GM23338 (cell line): Measurements from ENCODE around the gene CYFIP2.

Experiments used
- CREB1 ChIP-seq: fragments of 250-450 bp; sonication (Bioruptor Pico); IDR thresholded peaks from 2 replicates; pipeline ENCODE4 v1.5.0; 2020; ENCODE audit warnings: low read depth, mild to moderate bottlenecking, moderate library complexity
- EZH2 ChIP-seq: fragments of 200-600 bp; sonication (generic); IDR thresholded peaks from one replicate; pipeline ENCODE4 v1.8.0; 2017; ENCODE audit warnings: antibody characterized with exemption, mild to moderate bottlenecking, low read depth; ENCODE audit not compliant: unreplicated experiment
- EZH2phosphoT487 ChIP-seq: fragments of 200-600 bp; sonication (generic); IDR thresholded peaks from one replicate; pipeline ENCODE4 v1.8.1; 2018; ENCODE audit warnings: antibody characterized with exemption; ENCODE audit not compliant: unreplicated experiment
- POLR2AphosphoS5 ChIP-seq: IDR thresholded peaks from 2 replicates; pipeline ENCODE4 v1.6.1; 2016; ENCODE audit warnings: antibody characterized with exemption, low read depth
- REST ChIP-seq: IDR thresholded peaks from one replicate; pipeline ENCODE4 v1.6.1; 2018; ENCODE audit warnings: antibody characterized with exemption; ENCODE audit not compliant: unreplicated experiment
- TF ChIP-seq, protein P1 (sequence below), 2 experiments: fragments of 200-600 bp in 1 of 2; sonication (generic) in 1 of 2; conservative IDR thresholded peaks; 2 replicates each; pipeline versions ENCODE4 v1.5.1 to v1.6.1; 2016 to 2017; ENCODE audit warnings: antibody characterized with exemption in 2 of 2, low read depth in 2 of 2, mild to moderate bottlenecking in 2 of 2, moderate library complexity in 1 of 2

- TF ChIP-seq, protein P1, sequence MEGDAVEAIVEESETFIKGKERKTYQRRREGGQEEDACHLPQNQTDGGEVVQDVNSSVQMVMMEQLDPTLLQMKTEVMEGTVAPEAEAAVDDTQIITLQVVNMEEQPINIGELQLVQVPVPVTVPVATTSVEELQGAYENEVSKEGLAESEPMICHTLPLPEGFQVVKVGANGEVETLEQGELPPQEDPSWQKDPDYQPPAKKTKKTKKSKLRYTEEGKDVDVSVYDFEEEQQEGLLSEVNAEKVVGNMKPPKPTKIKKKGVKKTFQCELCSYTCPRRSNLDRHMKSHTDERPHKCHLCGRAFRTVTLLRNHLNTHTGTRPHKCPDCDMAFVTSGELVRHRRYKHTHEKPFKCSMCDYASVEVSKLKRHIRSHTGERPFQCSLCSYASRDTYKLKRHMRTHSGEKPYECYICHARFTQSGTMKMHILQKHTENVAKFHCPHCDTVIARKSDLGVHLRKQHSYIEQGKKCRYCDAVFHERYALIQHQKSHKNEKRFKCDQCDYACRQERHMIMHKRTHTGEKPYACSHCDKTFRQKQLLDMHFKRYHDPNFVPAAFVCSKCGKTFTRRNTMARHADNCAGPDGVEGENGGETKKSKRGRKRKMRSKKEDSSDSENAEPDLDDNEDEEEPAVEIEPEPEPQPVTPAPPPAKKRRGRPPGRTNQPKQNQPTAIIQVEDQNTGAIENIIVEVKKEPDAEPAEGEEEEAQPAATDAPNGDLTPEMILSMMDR (conservative IDR thresholded peaks at IDR 0.05; ENCODE audit: low read depth in 2 of 2) = no peak
- TF ChIP-seq EZH2 (no peak), POLR2AphosphoS5 (no peak), EZH2phosphoT487 (no peak), CREB1 (CRISPR knock-in tag) (no peak), REST (no peak)
These were observed 44.0 kb upstream of the CYFIP2 start for GRCh38 chr5:157221959-157222358.
